Parathyroid adenoma (tissue), 2 donors: Measurements from ENCODE around the gene TEX48.

Source experiments
- H2AFZ ChIP-seq: fragments of 300-600 bp; sonication (generic); one replicate; pipeline ENCODE4 v1.7.0; 2017; ENCODE audit warnings: antibody characterized with exemption, mild to moderate bottlenecking
- H3K27ac ChIP-seq: fragments of 300-600 bp; sonication (generic); one replicate; pipeline ENCODE4 v1.7.0; 2017
- H3K27me3 ChIP-seq: fragments of 300-600 bp; sonication (generic); one replicate; pipeline ENCODE4 v1.7.0; 2017; ENCODE audit warnings: low read length; ENCODE audit not compliant: control insufficient read depth, insufficient read depth
- H3K36me3 ChIP-seq: fragments of 300-600 bp; sonication (generic); one replicate; pipeline ENCODE4 v1.7.0; 2017; ENCODE audit warnings: low read length; ENCODE audit not compliant: control insufficient read depth, insufficient read depth
- H3K4me1 ChIP-seq: fragments of 300-600 bp; sonication (generic); one replicate; pipeline ENCODE4 v1.7.0; 2017; ENCODE audit warnings: control low read depth
- H3K4me2 ChIP-seq: fragments of 300-600 bp; sonication (generic); one replicate; pipeline ENCODE4 v1.7.0; 2017; ENCODE audit warnings: low read length
- H3K4me3 ChIP-seq: fragments of 300-600 bp; sonication (generic); one replicate; pipeline ENCODE4 v1.7.0; 2017; ENCODE audit warnings: low read depth, low read length
- H3K79me2 ChIP-seq: fragments of 300-600 bp; sonication (generic); one replicate; pipeline ENCODE4 v1.7.0; 2017; ENCODE audit warnings: control low read depth
- H3K9ac ChIP-seq: fragments of 300-600 bp; sonication (generic); one replicate; pipeline ENCODE4 v1.7.0; 2017; ENCODE audit warnings: mild to moderate bottlenecking
- H3K9me3 ChIP-seq: fragments of 300-600 bp; sonication (generic); one replicate; pipeline ENCODE4 v1.7.0; 2017; ENCODE audit warnings: low read length; ENCODE audit not compliant: control insufficient read depth
- CTCF ChIP-seq: fragments of 300-600 bp; sonication (generic); IDR thresholded peaks from one replicate; pipeline ENCODE4 v1.7.0; 2017; ENCODE audit warnings: antibody characterized with exemption, mild to moderate bottlenecking
- donor health status: primary hyperparathyroidism.

The TEX48 gene

GRCh38 chr9:114691046-114691955, 9.3 kb upstream of the TEX48 start:
- H3K4me3 ChIP-seq, result no peak overlapping the region
- no peak overlapping the region for H3K9ac ChIP-seq
- H3K4me2 ChIP-seq, result no peak overlapping the region
- no peaks in the 10 kb centered on the region for H3K9me3 ChIP-seq
- H3K36me3 ChIP-seq, result no peaks in the 10 kb centered on the region
- H2AFZ ChIP-seq, result no peak overlapping the region
- H3K79me2 ChIP-seq, result no peaks in the 10 kb centered on the region
- H3K27me3 ChIP-seq, result no peaks in the 10 kb centered on the region
- H3K27ac ChIP-seq, result no peak overlapping the region
- peaks cover 5% of the 10 kb centered on the region for H3K4me1 ChIP-seq
- TF ChIP-seq CTCF, result no peak

- Histone ChIP-seq H3K9ac (no peak overlapping the region), H3K27ac (no peak overlapping the region), H3K79me2 (no peaks in the 10 kb centered on the region), H3K4me2 (no peak overlapping the region), H3K9me3 (no peaks in the 10 kb centered on the region), H3K4me3 (no peak overlapping the region), H3K4me1 (peaks cover 5% of the 10 kb centered on the region), H3K36me3 (no peaks in the 10 kb centered on the region), H2AFZ (no peak overlapping the region), H3K27me3 (no peaks in the 10 kb centered on the region)
- no peak for TF ChIP-seq CTCF
Measured at GRCh38 chr9:114690308-114690707, 8.3 kb upstream of the TEX48 start.

DNA sequence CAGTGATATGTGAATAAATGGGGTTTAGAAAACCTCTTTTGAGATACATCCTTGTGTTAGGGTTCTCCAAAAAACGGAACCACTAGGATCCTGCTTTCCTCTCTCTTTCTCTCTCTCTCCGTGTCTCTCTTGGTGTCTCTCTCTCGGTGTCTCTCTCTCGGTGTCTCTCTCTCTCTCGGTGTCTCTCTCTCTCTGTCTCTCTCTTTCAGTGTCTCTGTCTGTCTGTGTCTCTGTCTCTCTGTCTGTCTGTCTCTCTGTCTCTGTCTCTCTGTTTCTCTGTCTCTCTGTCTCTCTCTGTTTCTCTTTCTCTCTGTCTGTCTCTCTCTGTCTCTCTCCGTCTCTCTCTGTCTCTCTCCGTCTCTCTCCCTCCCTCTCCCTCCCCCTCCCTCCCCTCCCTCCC, 7.8 kb upstream of the TEX48 start:
- no peak for TF ChIP-seq CTCF
- no peaks in the 10 kb centered on the region for H3K79me2 ChIP-seq
- H3K4me2 ChIP-seq, result no peak overlapping the region
- peaks cover 5% of the 10 kb centered on the region for H3K4me1 ChIP-seq
- no peaks in the 10 kb centered on the region for H3K9me3 ChIP-seq
- no peaks in the 10 kb centered on the region for H3K36me3 ChIP-seq
- H3K27me3 ChIP-seq, result no peaks in the 10 kb centered on the region
- no peak overlapping the region for H3K27ac ChIP-seq
- no peak overlapping the region for H2AFZ ChIP-seq
- H3K9ac ChIP-seq, result no peak overlapping the region
- no peak overlapping the region for H3K4me3 ChIP-seq

GRCh38 chr9:114688909-114689610, 7.1 kb upstream of the TEX48 start:
- no peaks in the 10 kb centered on the region for H3K9me3 ChIP-seq
- H3K9ac ChIP-seq, result no peak overlapping the region
- no peak overlapping the region for H2AFZ ChIP-seq
- H3K4me3 ChIP-seq, result no peak overlapping the region
- TF ChIP-seq CTCF, result no peak
- no peaks in the 10 kb centered on the region for H3K36me3 ChIP-seq
- H3K4me1 ChIP-seq, result peaks cover 5% of the 10 kb centered on the region
- no peak overlapping the region for H3K27ac ChIP-seq
- no peak overlapping the region for H3K4me2 ChIP-seq
- H3K27me3 ChIP-seq, result no peaks in the 10 kb centered on the region
- H3K79me2 ChIP-seq, result no peaks in the 10 kb centered on the region
